GM12878 (cell line): Measurements from ENCODE around the gene RALB. TPM values are rescaled to one million over a fixed set of nuclear protein-coding genes. Genes with fewer than 3 reads are reported as not detected.

Source experiments
- ATAC-seq: fragments of 200-7000 bp; cut with Tn5 transposase; 3 replicates; pipeline ENCODE4 v1.9.1; 2020; ENCODE audit warnings: mild to moderate bottlenecking, moderate library complexity
- BruUV-seq: library from RNA; stranded (reverse); fragments of 400-500 nt; replicated peaks from 2 replicates; lab custom pipeline; 2021; lab: Mats Ljungman, UMichigan
- CTCF ChIA-PET: fragments of 300-600 bp; sonication (Branson Sonifier 250); formaldehyde crosslinking; extraction: SDS; loops from one replicate; lab custom pipeline; 2021; ENCODE audit warnings: inconsistent platforms; lab: Yijun Ruan, JAX
- POLR2A ChIA-PET: fragments of 350-600 bp; formaldehyde crosslinking; extraction: SDS; loops from one replicate; lab custom pipeline; 2021; ENCODE audit warnings: inconsistent platforms; lab: Charles Lee
- RAD21 ChIA-PET: fragments of 300-600 bp; sonication (Branson Sonifier 250); formaldehyde crosslinking; loops from one replicate; lab custom pipeline; 2023; ENCODE audit warnings: antibody characterized with exemption; ENCODE audit not compliant: unreplicated experiment; lab: Charles Lee
- SMC1A ChIA-PET: fragments of 300-600 bp; sonication (Branson Sonifier 250); formaldehyde crosslinking; loops from one replicate; lab custom pipeline; 2023; ENCODE audit not compliant: unreplicated experiment, uncharacterized antibody; lab: Charles Lee
- DNase-seq: peaks from one replicate; pipeline ENCODE4 v3.0.0-alpha.2; 2011; ENCODE audit warnings: low read depth, low spot score
- FAIRE-seq: peaks from 3 replicates; lab custom pipeline; 2011; peaks lifted over from hg19 to GRCh38; lab: Jason Lieb, UNC
- H2AFZ ChIP-seq: 2 replicates; pipeline ENCODE4 v1.6.0; 2011; ENCODE audit warnings: low read depth, low read length, control low read depth; ENCODE audit not compliant: control insufficient read depth
- H3K27ac ChIP-seq: 2 replicates; pipeline ENCODE4 v1.5.1; 2011; ENCODE audit warnings: control low read depth; ENCODE audit not compliant: control insufficient read depth, insufficient read depth
- H3K27me3 ChIP-seq, 2 experiments: replicated peaks in 1 of 2; 2 replicates each; pipeline versions ENCODE4 v1.6.0 to v1.6.1; 2011; ENCODE audit warnings: low read length in 1 of 2; ENCODE audit not compliant: control insufficient read depth in 2 of 2, insufficient read depth in 2 of 2
- H3K36me3 ChIP-seq, 2 experiments: 2 replicates each; pipeline ENCODE4 v1.5.1; 2011; ENCODE audit warnings: low read length in 1 of 2; ENCODE audit not compliant: control insufficient read depth in 2 of 2, insufficient read depth in 2 of 2
- H3K4me1 ChIP-seq: 2 replicates; pipeline ENCODE4 v1.6.1; 2011; ENCODE audit warnings: mild to moderate bottlenecking, low read length, moderate library complexity, mixed read lengths; ENCODE audit not compliant: control insufficient read depth, insufficient read depth
- H3K4me2 ChIP-seq: 2 replicates; pipeline ENCODE4 v1.6.0; 2011; ENCODE audit warnings: control low read depth; ENCODE audit not compliant: control insufficient read depth, insufficient read depth
- H3K4me3 ChIP-seq: fragments of 200-600 bp; sonication (generic); 2 replicates; pipeline ENCODE4 v1.5.1; 2016
- H3K79me2 ChIP-seq: 2 replicates; pipeline ENCODE4 v1.6.0; 2011; ENCODE audit warnings: low read length; ENCODE audit not compliant: control insufficient read depth, insufficient read depth
- H3K9ac ChIP-seq: 2 replicates; pipeline ENCODE4 v1.8.0; 2011; ENCODE audit warnings: low read length, control low read depth, mixed read lengths; ENCODE audit not compliant: control insufficient read depth, insufficient read depth
- H3K9me3 ChIP-seq: replicated peaks from 3 replicates; pipeline ENCODE4 v1.5.1; 2011; ENCODE audit warnings: mild to moderate bottlenecking, low read length; ENCODE audit not compliant: control insufficient read depth, insufficient read depth
- H4K20me1 ChIP-seq: 2 replicates; pipeline ENCODE4 v1.6.0; 2011; ENCODE audit not compliant: control insufficient read depth, insufficient read depth
- POLR2A ChIP-seq: IDR thresholded peaks from 2 replicates; pipeline ENCODE4 v1.6.1; 2011; ENCODE audit warnings: low read depth, mild to moderate bottlenecking, low read length
- RUNX3 ChIP-seq: IDR thresholded peaks from 2 replicates; pipeline ENCODE4 v1.6.1; 2012; ENCODE audit warnings: low read length, inconsistent platforms
- SP1 ChIP-seq: IDR thresholded peaks from one replicate; pipeline ENCODE4 v1.6.1; 2011; ENCODE audit warnings: low read depth, low read length
- SPI1 ChIP-seq: IDR thresholded peaks from 2 replicates; pipeline ENCODE4 v1.6.1; 2011; ENCODE audit warnings: low read depth, mild to moderate bottlenecking, low read length, moderate library complexity, borderline replicate concordance; ENCODE audit not compliant: insufficient read depth
- YY1 ChIP-seq: IDR thresholded peaks from 2 replicates; pipeline ENCODE4 v1.6.1; 2011; ENCODE audit warnings: low read depth, mild to moderate bottlenecking, low read length
- ZNF687 ChIP-seq: fragments of 450-650 bp; IDR thresholded peaks from 2 replicates; pipeline ENCODE4 v1.6.1; 2017; ENCODE audit warnings: mild to moderate bottlenecking, moderate library complexity
- ZSCAN29 ChIP-seq: fragments of 450-650 bp; IDR thresholded peaks from 2 replicates; pipeline ENCODE4 v1.6.1; 2017; ENCODE audit warnings: mild to moderate bottlenecking, moderate library complexity
- WGBS: methylation state at CpG from one replicate; pipeline ENCODE4 v1.1.6; 2016; ENCODE audit warnings: low lambda C conversion rate; ENCODE audit not compliant: insufficient replicate concordance, insufficient coverage; ENCODE audit errors: missing lambda C conversion rate; 5-methylcytosine and 5-hydroxymethylcytosine counted together
- in situ Hi-C: fragments of 300-500 bp; cut with MboI; formaldehyde crosslinking; loops from 9 replicates; pipeline ENCODE4 v1.14.3; 2018; ENCODE audit warnings: mixed read lengths
- intact Hi-C: fragments of 100-400 bp; cut with micrococcal nuclease; formaldehyde crosslinking; loops from one replicate; pipeline ENCODE4 v1.14.2; 2022; ENCODE audit not compliant: unreplicated experiment
- polyA plus RNA-seq, 11 experiments: library from polyadenylated mRNA; depleted of rRNA in 4 of 11; unstranded in 6 of 11; stranded (reverse) in 5 of 11; fragments of >200 nt; fragmentation: Nextera tagmentation in 4 of 11; fragmentation: Illumina TruSeq in 1 of 11; extraction: Ambion mirVana in 4 of 11; extraction: Trizol in 1 of 11; gene quantifications; 1 replicate in 1 of 11; 2 replicates in 10 of 11; pipeline versions ENCODE4 v1.2.1 to v1.2.3, GENCODE V29; 2011 to 2016; ENCODE audit warnings: inconsistent platforms in 2 of 11, missing spikeins in 2 of 11, low read depth in 1 of 11
- total RNA-seq, 4 experiments: library from RNA; depleted of rRNA in 3 of 4; stranded (reverse); fragments of >200 nt in 3 of 4; fragmentation: Illumina TruSeq in 1 of 4; extraction: Trizol in 1 of 4; gene quantifications; 2 replicates each; pipeline versions ENCODE4 v1.2.1 to v1.2.3, GENCODE V29; 2013 to 2021

The RALB gene
- total and polyA plus RNA-seq, 10 of the 15 experiments (the other 5 are each of a cell fraction or from before 2014, with no cell fraction given) = 8.3 to 54.0 (median 24.2) TPM

- TF ChIP-seq ZNF687 (no peak), YY1 (no peak), SP1 (no peak), POLR2A (no peak), RUNX3 (no peak), ZSCAN29 (no peak), SPI1 (no peak)
- ATAC-seq (no peak), FAIRE-seq (no peak), DNase-seq (no peak)
- Histone ChIP-seq H3K9me3 (no peaks in the 10 kb centered on the region), H3K4me2 (no peak overlapping the region), H2AFZ (no peak overlapping the region), H4K20me1 (no peaks in the 10 kb centered on the region), H3K36me3 (no peaks in the 10 kb centered on the region), H3K27me3 (no peaks in the 10 kb centered on the region), H3K79me2 (peaks cover 40% of the 10 kb centered on the region), H3K4me3 (no peak overlapping the region), H3K27ac (no peak overlapping the region), H3K9ac (no peak overlapping the region), H3K4me1 (peaks cover 24% of the 10 kb centered on the region)
- POLR2A ChIA-PET = no interaction called here
- SMC1A ChIA-PET = interaction anchor here (1.0 to 2.2 kb wide), 2 partner anchors 50 to 87 kb away, joined by 5 to 12 read pairs; no protein-coding TSS in a partner anchor
- CTCF ChIA-PET = interaction anchor here (0.9 to 3.2 kb wide), 3 partner anchors 26 to 84 kb away, joined by 3 to 48 read pairs (median 5); partner anchors contain the start of gene RALB
- no TSS peak for BruUV-seq
- intact Hi-C loops = no loop called here
- 82% methylated on average over 9 of the region's 9 CpGs for WGBS
- in situ Hi-C loops = no loop called here
- RAD21 ChIA-PET = interaction anchor here (0.6 to 1.9 kb wide), 2 partner anchors 87 to 533 kb away, joined by 3 to 7 read pairs; no protein-coding TSS in a partner anchor
These were observed 26.3 kb upstream of the RALB start for GRCh38 chr2:120226316-120226715.
